ENCODE data around the gene ZNF467.

The ZNF467 gene

GRCh38 chr7:149725916-149726315 is 47.5 kb downstream of the ZNF467 start:
- no peak for DNase-seq (ENCODE audit: low spot score)

- DNase-seq (ENCODE audit: low spot score), result no peak
These were observed 48.0 kb downstream of the ZNF467 start for GRCh38 chr7:149725426-149725821.

- no peak for DNase-seq (ENCODE audit: low spot score)
These were observed 48.5 kb downstream of the ZNF467 start for GRCh38 chr7:149724661-149725425.

- no peak for DNase-seq (ENCODE audit: low spot score)
These were observed 49.4 kb downstream of the ZNF467 start for GRCh38 chr7:149723795-149724495.

- no peak for DNase-seq (ENCODE audit: low spot score)
These were observed 50.2 kb downstream of the ZNF467 start for GRCh38 chr7:149723082-149723767.

GRCh38 chr7:149722356-149722957 is 50.9 kb downstream of the ZNF467 start:
- no peak for DNase-seq (ENCODE audit: low spot score)

- no peak for DNase-seq (ENCODE audit: low spot score)
These were observed 52.2 kb downstream of the ZNF467 start for GRCh38 chr7:149721084-149721601.

GRCh38 chr7:149720372-149721083 is 52.9 kb downstream of the ZNF467 start:
- no peak for DNase-seq (ENCODE audit: low spot score)

GRCh38 chr7:149719912-149720335 is 53.5 kb downstream of the ZNF467 start:
- no peak for DNase-seq (ENCODE audit: low spot score)

GRCh38 chr7:149719050-149719899 is 54.1 kb downstream of the ZNF467 start:
- no peak for DNase-seq (ENCODE audit: low spot score)

GRCh38 chr7:149718730-149719049 is 54.7 kb downstream of the ZNF467 start:
- no peak for DNase-seq (ENCODE audit: low spot score)

GRCh38 chr7:149717481-149717880 is 55.9 kb downstream of the ZNF467 start:
- DNase-seq (ENCODE audit: low spot score), result no peak

GRCh38 chr7:149716932-149717307 is 56.5 kb downstream of the ZNF467 start:
- no peak for DNase-seq (ENCODE audit: low spot score)

- no peak for DNase-seq (ENCODE audit: low spot score)
These were observed 57.1 kb downstream of the ZNF467 start for GRCh38 chr7:149716007-149716931.

GRCh38 chr7:149715476-149715875 is 57.9 kb downstream of the ZNF467 start:
- no peak for DNase-seq (ENCODE audit: low spot score)

GRCh38 chr7:149714910-149715471 is 58.4 kb downstream of the ZNF467 start:
- DNase-seq (ENCODE audit: low spot score), result no peak
